K562 treated with DMSO at 1 percent for 4 hours (cell line): ENCODE measurements around the gene KCNA5. TPM values are rescaled to one million over a fixed set of nuclear protein-coding genes. Genes with fewer than 3 reads are reported as not detected.

Experiments
- total RNA-seq: library from RNA; unstranded; fragments of 300-600 nt; gene quantifications from 2 replicates; pipeline ENCODE4 v1.2.3, GENCODE V29; 2022; ENCODE audit not compliant: insufficient read depth

Gene KCNA5
- not detected in 2 replicates for total RNA-seq

GRCh38 chr12:5043589-5044419 lies at the start of gene KCNA5:
Gene KCNA5 (plus strand): TSS chr12:5043879. CDS start chr12:5044148, 269 bp downstream.

Other genes with a start within 250 kb of the KCNA5 start
- not detected in 2 replicates for gene KCNA1, start 134.0 kb upstream of the KCNA5 start, total RNA-seq